K562 (cell line): ENCODE results near the gene SNCG. TPM values are rescaled to one million over a fixed set of nuclear protein-coding genes. Genes with fewer than 3 reads are reported as not detected.

Source experiments
- ATAC-seq: fragments of 200-7000 bp; cut with Tn5 transposase; 3 replicates; pipeline ENCODE4 v1.9.1; 2020; ENCODE audit warnings: moderate library complexity
- BruUV-seq: library from RNA; stranded (reverse); fragments of 400-500 nt; replicated peaks from 2 replicates; lab custom pipeline; 2021; lab: Mats Ljungman, UMichigan
- CTCF ChIA-PET: fragments of 300-600 bp; formaldehyde crosslinking; extraction: SDS; loops from one replicate; lab custom pipeline; 2021; ENCODE audit warnings: low intra/inter-chr PET ratio; lab: Yijun Ruan, JAX
- POLR2A ChIA-PET: fragments of 300-600, 350-650 bp; sonication (Branson Sonifier 250); formaldehyde crosslinking; extraction: SDS; loops from one replicate; lab custom pipeline; 2021; ENCODE audit warnings: antibody characterized with exemption, inconsistent platforms; lab: Yijun Ruan, JAX
- DNase-seq, 4 experiments: peaks; one replicate each; pipeline versions ENCODE4 v3.0.0 to v3.0.0-alpha.2; 2011 to 2018; ENCODE audit warnings: low spot score in 3 of 4, mixed read lengths in 3 of 4; ENCODE audit errors: extremely low read depth in 1 of 4
- FAIRE-seq: peaks from 2 replicates; lab custom pipeline; 2011; peaks lifted over from hg19 to GRCh38; lab: Jason Lieb, UNC
- H2AFZ ChIP-seq: 2 replicates; pipeline ENCODE4 v1.6.0; 2011; ENCODE audit warnings: low read depth, low read length, control low read depth, inconsistent platforms
- H3K27ac ChIP-seq: fragments of 200-600 bp; 3 replicates; pipeline ENCODE4 v1.8.0; 2011; ENCODE audit warnings: low read depth, mild to moderate bottlenecking, control low read depth, inconsistent platforms, low read length, moderate library complexity, mixed read lengths; ENCODE audit errors: extremely low read depth
- H3K27me3 ChIP-seq, 2 experiments: fragments of 300-600 bp in 1 of 2; 2 replicates in 1 of 2; 3 replicates in 1 of 2; pipeline versions ENCODE4 v1.6.0 to v1.8.0; 2011; ENCODE audit warnings: inconsistent platforms in 2 of 2, low read length in 2 of 2, mild to moderate bottlenecking in 1 of 2, mixed read lengths in 1 of 2, moderate library complexity in 1 of 2; ENCODE audit not compliant: control insufficient read depth in 2 of 2, insufficient read depth in 2 of 2
- H3K36me3 ChIP-seq: fragments of 300-600 bp; 3 replicates; pipeline ENCODE4 v1.8.0; 2011; ENCODE audit warnings: mild to moderate bottlenecking, low read length, inconsistent platforms; ENCODE audit not compliant: control insufficient read depth, insufficient read depth
- H3K4me1 ChIP-seq, 2 experiments: fragments of 200-600 bp in 1 of 2; replicated peaks in 1 of 2; 2 replicates in 1 of 2; 3 replicates in 1 of 2; pipeline versions ENCODE4 v1.5.1 to v1.8.0; 2011; ENCODE audit warnings: inconsistent platforms in 2 of 2, low read length in 2 of 2, mild to moderate bottlenecking in 1 of 2, mixed read lengths in 1 of 2, moderate library complexity in 1 of 2; ENCODE audit not compliant: control insufficient read depth in 2 of 2, insufficient read depth in 2 of 2
- H3K4me2 ChIP-seq: 2 replicates; pipeline ENCODE4 v1.6.1; 2011; ENCODE audit warnings: low read length, control low read depth, inconsistent platforms, mixed read lengths; ENCODE audit not compliant: insufficient read depth
- H3K4me3 ChIP-seq: fragments of 200-600 bp; sonication (generic), shearing (Covaris generic); 2 replicates; pipeline ENCODE4 v1.5.1; 2016; ENCODE audit warnings: control low read depth, inconsistent platforms
- H3K79me2 ChIP-seq: fragments of 200-600 bp; 3 replicates; pipeline ENCODE4 v1.8.0; 2011; ENCODE audit warnings: low read length, inconsistent platforms; ENCODE audit not compliant: control insufficient read depth, insufficient read depth
- H3K9ac ChIP-seq, 2 experiments: 2 replicates each; pipeline versions ENCODE4 v1.6.0 to v1.6.1; 2011; ENCODE audit warnings: low read depth in 2 of 2, low read length in 2 of 2, control low read depth in 1 of 2, inconsistent platforms in 1 of 2, mild to moderate bottlenecking in 1 of 2, mixed read lengths in 1 of 2; ENCODE audit not compliant: insufficient read depth in 1 of 2
- H3K9me1 ChIP-seq: one replicate; pipeline ENCODE4 v1.6.0; 2011; ENCODE audit warnings: inconsistent platforms, mild to moderate bottlenecking, low read length, moderate library complexity; ENCODE audit not compliant: control insufficient read depth, insufficient read depth
- H3K9me3 ChIP-seq: replicated peaks from 2 replicates; pipeline ENCODE4 v1.5.1; 2011; ENCODE audit warnings: low read depth, low read length, inconsistent platforms; ENCODE audit not compliant: control insufficient read depth, insufficient read depth
- H4K20me1 ChIP-seq: replicated peaks from 2 replicates; pipeline ENCODE4 v1.6.1; 2011; ENCODE audit warnings: low read length, inconsistent platforms, mixed read lengths; ENCODE audit not compliant: control insufficient read depth, insufficient read depth
- BCOR ChIP-seq: fragments of 450-650 bp; IDR thresholded peaks from 2 replicates; pipeline ENCODE4 v1.6.1; 2016
- CBFB ChIP-seq: sonication (generic); formaldehyde crosslinking; IDR thresholded peaks from 2 replicates; pipeline ENCODE4 v1.4.0; 2020; ENCODE audit warnings: mild to moderate bottlenecking, missing genetic modification reagents
- ELF4 ChIP-seq: fragments of 450-650 bp; formaldehyde crosslinking; IDR thresholded peaks from 2 replicates; pipeline ENCODE4 v1.4.0; 2022; ENCODE audit warnings: missing genetic modification characterization
- JUND ChIP-seq, 2 experiments: IDR thresholded peaks; 2 replicates in 1 of 2; 3 replicates in 1 of 2; pipeline ENCODE4 v1.6.1; 2011; ENCODE audit warnings: borderline replicate concordance in 2 of 2, low read depth in 2 of 2, low read length in 2 of 2, improper control_type of control experiment in 1 of 2, missing biosample characterization in 1 of 2, missing genetic modification characterization in 1 of 2, missing genetic modification reagents in 1 of 2
- KDM1A ChIP-seq, 2 experiments: fragments of 450-650 bp; IDR thresholded peaks; 2 replicates each; pipeline ENCODE4 v1.6.1; 2016; ENCODE audit warnings: mild to moderate bottlenecking in 2 of 2
- L3MBTL2 ChIP-seq: fragments of 450-650 bp; IDR thresholded peaks from 2 replicates; pipeline ENCODE4 v1.6.1; 2016; ENCODE audit warnings: mild to moderate bottlenecking, moderate library complexity
- XRCC5 ChIP-seq: fragments of 200-400 bp; formaldehyde crosslinking; IDR thresholded peaks from 2 replicates; pipeline ENCODE4 v1.6.1; 2017; ENCODE audit warnings: low read depth, mild to moderate bottlenecking, low read length
- ZC3H8 ChIP-seq: fragments of 450-650 bp; IDR thresholded peaks from 2 replicates; pipeline ENCODE4 v1.6.1; 2017
- ZFP36 ChIP-seq: fragments of 150-350 bp; IDR thresholded peaks from 2 replicates; pipeline ENCODE4 v1.6.1; 2018; ENCODE audit warnings: low read length, low read depth; ENCODE audit not compliant: partially characterized antibody
- ZNF263 ChIP-seq: sonication (generic); formaldehyde crosslinking; IDR thresholded peaks from 2 replicates; pipeline ENCODE4 v1.8.0; 2022; ENCODE audit warnings: mild to moderate bottlenecking, missing genetic modification reagents, borderline replicate concordance
- ZNF507 ChIP-seq: conservative IDR thresholded peaks from 2 replicates; pipeline ENCODE4 v1.6.1; 2017; ENCODE audit warnings: missing genetic modification characterization, missing compliant biosample characterization
- WGBS: fragments of 100-300 bp; shearing (Covaris generic); methylation state at CpG from one replicate; pipeline ENCODE4 v1.1.6; 2016; ENCODE audit warnings: low coverage, mixed read lengths; ENCODE audit not compliant: insufficient coverage; ENCODE audit errors: missing lambda C conversion rate; 5-methylcytosine and 5-hydroxymethylcytosine counted together
- in situ Hi-C: fragments of 300-500 bp; cut with MboI; formaldehyde crosslinking; loops from 4 replicates; pipeline ENCODE4 v1.15.0; 2018; ENCODE audit warnings: inconsistent platforms, mixed read lengths
- intact Hi-C: fragments of 100-400 bp; cut with micrococcal nuclease; formaldehyde crosslinking; loops from 2 replicates; pipeline ENCODE4 v1.14.2; 2022
- polyA plus RNA-seq, 8 experiments: library from polyadenylated mRNA; depleted of rRNA in 4 of 8; stranded (reverse) in 5 of 8; unstranded in 3 of 8; fragments of >200 nt; fragmentation: Nextera tagmentation in 2 of 8; fragmentation: Illumina TruSeq in 1 of 8; extraction: Ambion mirVana in 2 of 8; extraction: Trizol in 1 of 8; gene quantifications; 2 replicates each; pipeline versions ENCODE4 v1.2.1 to v1.2.3, GENCODE V29; 2011 to 2014; ENCODE audit warnings: inconsistent platforms in 1 of 8, missing spikeins in 1 of 8
- total RNA-seq, 7 experiments: library from RNA; depleted of rRNA in 6 of 7; stranded (reverse); fragments of >200 nt in 6 of 7; fragmentation: Illumina TruSeq in 2 of 7; extraction: Trizol in 2 of 7; gene quantifications; 2 replicates each; pipeline versions ENCODE4 v1.2.1 to v1.2.3, GENCODE V29; 2011 to 2021; ENCODE audit warnings: low replicate concordance in 1 of 7
- TF ChIP-seq, protein P1 (sequence below): sonication (generic); formaldehyde crosslinking; IDR thresholded peaks from 2 replicates; pipeline ENCODE4 v1.8.0; 2023; ENCODE audit warnings: mild to moderate bottlenecking, missing genetic modification reagents

Gene SNCG
- total and polyA plus RNA-seq, 9 of the 15 experiments (the other 6 are each of a cell fraction or from before 2014, with no cell fraction given) = 9.8 to 146 (median 93.6) TPM

DNA sequence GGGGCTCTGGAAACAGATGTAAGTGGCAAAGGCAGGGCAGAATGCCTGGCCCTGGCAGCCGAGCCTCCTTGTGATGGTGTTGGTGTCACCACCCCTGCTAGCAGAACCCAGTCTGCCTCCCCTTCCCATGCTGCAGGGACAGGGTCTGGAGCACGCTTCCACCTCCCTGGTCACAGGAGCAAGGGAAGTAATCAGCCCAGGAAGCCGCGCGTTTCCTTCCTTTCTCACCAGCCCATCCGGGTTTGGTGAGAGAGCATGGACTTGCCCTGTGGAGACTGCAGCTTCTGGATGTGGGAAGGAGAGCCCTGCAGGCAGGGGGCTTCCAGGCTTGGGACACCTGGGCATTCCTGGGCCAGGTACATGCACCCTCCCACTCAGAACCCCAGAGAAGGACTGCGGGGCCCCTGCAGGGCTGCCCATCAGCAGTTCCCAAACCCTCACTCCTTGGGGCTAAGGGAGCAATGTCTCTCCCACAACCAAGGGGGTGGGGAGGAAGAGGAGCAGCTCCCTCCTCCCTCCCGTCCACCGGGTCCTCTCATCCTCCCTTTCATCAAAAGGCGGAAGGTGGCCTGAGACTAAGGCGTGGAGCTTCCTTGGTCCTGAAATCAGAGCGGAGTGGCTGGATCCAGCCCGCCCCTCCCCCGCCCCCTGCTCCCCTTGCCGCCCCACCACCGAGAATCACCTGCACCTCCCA, 2.8 kb upstream of the SNCG start:
- H4K20me1 ChIP-seq = no peaks in the 10 kb centered on the region
- BruUV-seq = no TSS peak
- H3K27ac ChIP-seq = no peak overlapping the region; the same call in 1 of the 3 replicates
- H3K27me3 ChIP-seq = no peaks in the 10 kb centered on the region
- H3K9me1 ChIP-seq = no peaks in the 10 kb centered on the region
- ATAC-seq (no peak), FAIRE-seq (no peak), DNase-seq (no peak)
- 0 out of 2 replicates have a peak, but pooled peaks cover 3% of the 10 kb centered on the region for H3K9me3 ChIP-seq
- H3K4me3 ChIP-seq = no peak overlapping the region
- H3K4me2 ChIP-seq = no peak overlapping the region
- H3K79me2 ChIP-seq = peaks cover 16% of the 10 kb centered on the region; the same call in 2 of the 3 replicates
- TF ChIP-seq ZNF263 (CRISPR knock-in tag) = peak; percentile 76; the same call in 1 of the 2 replicates
- TF ChIP-seq ZNF507 (tag) = no peak
- ChIA-PET CTCF (interaction anchor here (0.6 kb wide), 1 partner anchor 19 kb away, joined by 3 read pairs; no protein-coding TSS in a partner anchor), POLR2A (no interaction called here)
- intact Hi-C loops = no loop called here
- H3K36me3 ChIP-seq = no peaks in the 10 kb centered on the region; the same call in 2 of the 3 replicates
- peaks cover 63 to 68% of the 10 kb centered on the region in 2 experiments for H3K4me1 ChIP-seq
- WGBS = 40% methylated on average over 1 of the region's 16 CpGs
- peak overlapping the region in 1 of 2 experiments; percentile 83; a peak in 2 of 4 replicates for H3K9ac ChIP-seq
- in situ Hi-C loops = no loop called here
- H2AFZ ChIP-seq = peak overlapping the region; percentile 79

DNA sequence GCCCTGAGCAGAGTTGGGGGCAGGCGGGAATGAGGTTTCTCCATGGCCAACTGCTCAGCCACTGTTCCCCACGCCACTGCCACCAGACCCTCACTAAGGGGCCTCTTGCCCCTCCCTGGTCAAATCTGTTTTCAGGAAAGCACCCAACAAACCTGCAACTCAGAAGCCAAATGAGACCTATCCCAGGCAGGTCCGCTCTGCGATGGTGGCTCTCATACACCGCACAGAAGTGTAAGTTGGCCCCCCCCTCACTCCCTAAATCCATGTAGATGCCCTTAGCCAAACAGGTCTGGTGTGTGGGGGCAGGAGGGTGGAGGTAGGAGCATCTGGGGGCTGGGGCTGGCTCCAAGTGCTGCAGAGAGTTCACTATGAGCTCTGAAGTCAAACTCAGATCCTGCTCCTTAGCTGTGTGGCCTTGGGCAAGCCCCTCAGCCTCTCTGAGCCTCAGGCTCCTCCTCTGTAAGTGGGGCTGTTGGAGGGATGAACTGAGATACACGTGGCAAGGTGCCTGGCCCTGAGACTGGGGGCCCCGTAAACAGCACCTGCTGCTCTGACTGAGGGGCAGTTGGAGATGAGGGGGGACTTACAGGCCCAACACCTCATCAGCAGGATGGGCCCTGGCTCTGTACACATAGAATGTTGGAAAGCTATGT, 2.1 kb upstream of the SNCG start:
- WGBS = 72% methylated on average over 6 of the region's 7 CpGs
- no peak overlapping the region for H3K4me3 ChIP-seq
- in situ Hi-C loops = no loop called here
- CTCF ChIA-PET = no interaction called here
- no peak overlapping the region for H3K27ac ChIP-seq
- intact Hi-C loops = no loop called here
- H3K4me2 ChIP-seq = no peak overlapping the region
- no peak overlapping the region for H2AFZ ChIP-seq
- no peaks in the 10 kb centered on the region for H3K9me1 ChIP-seq
- H3K9ac ChIP-seq = peak overlapping the region in 1 of 2 experiments; percentile 90; a peak in 1 of 4 replicates
- POLR2A ChIA-PET = interaction anchor here (1.2 kb wide), 1 partner anchor 21 kb away, joined by 3 read pairs; no protein-coding TSS in a partner anchor
- H3K36me3 ChIP-seq = no peaks in the 10 kb centered on the region; the same call in 2 of the 3 replicates
- no peak for DNase-seq
- H3K79me2 ChIP-seq = peaks cover 17% of the 10 kb centered on the region; the same call in 2 of the 3 replicates
- no peak for FAIRE-seq
- H3K4me1 ChIP-seq = peaks cover 68 to 74% of the 10 kb centered on the region in 2 experiments
- BruUV-seq = no TSS peak
- H3K27me3 ChIP-seq = no peaks in the 10 kb centered on the region
- ATAC-seq = no peak
- H3K9me3 ChIP-seq = 0 out of 2 replicates have a peak, but pooled peaks cover 3% of the 10 kb centered on the region
- H4K20me1 ChIP-seq = no peaks in the 10 kb centered on the region
- TF ChIP-seq BCOR = peak; percentile 52
- TF ChIP-seq L3MBTL2 = no peak
- TF ChIP-seq JUND (IDR thresholded peaks at IDR 0.05; ENCODE audit: borderline replicate concordance, low read depth, low read length) = no peak
- TF ChIP-seq JUND (tag; IDR thresholded peaks at IDR 0.05; ENCODE audit: borderline replicate concordance, low read depth, low read length) = no peak
- TF ChIP-seq, protein P1, sequence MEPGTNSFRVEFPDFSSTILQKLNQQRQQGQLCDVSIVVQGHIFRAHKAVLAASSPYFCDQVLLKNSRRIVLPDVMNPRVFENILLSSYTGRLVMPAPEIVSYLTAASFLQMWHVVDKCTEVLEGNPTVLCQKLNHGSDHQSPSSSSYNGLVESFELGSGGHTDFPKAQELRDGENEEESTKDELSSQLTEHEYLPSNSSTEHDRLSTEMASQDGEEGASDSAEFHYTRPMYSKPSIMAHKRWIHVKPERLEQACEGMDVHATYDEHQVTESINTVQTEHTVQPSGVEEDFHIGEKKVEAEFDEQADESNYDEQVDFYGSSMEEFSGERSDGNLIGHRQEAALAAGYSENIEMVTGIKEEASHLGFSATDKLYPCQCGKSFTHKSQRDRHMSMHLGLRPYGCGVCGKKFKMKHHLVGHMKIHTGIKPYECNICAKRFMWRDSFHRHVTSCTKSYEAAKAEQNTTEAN (CRISPR knock-in tag) = no peak
- peak in 1 of 2 experiments; percentile 22; a peak in 1 of 4 replicates for TF ChIP-seq KDM1A (IDR thresholded peaks at IDR 0.05)
- peak; percentile 75 for TF ChIP-seq ZFP36
- TF ChIP-seq ELF4 (CRISPR knock-in tag) = no peak
- no peak for TF ChIP-seq XRCC5
- TF ChIP-seq ZC3H8 = no peak
- no peak for TF ChIP-seq CBFB (CRISPR knock-in tag)
